ENCODE results near the gene CPSF3. TPM values are rescaled to one million over a fixed set of nuclear protein-coding genes. Genes with fewer than 3 reads are reported as not detected.

The CPSF3 gene
- total RNA-seq, 1 donor from 2014 or later = 56.8 TPM

GRCh38 chr2:9518163-9518562 lies 94.7 kb downstream of the CPSF3 start:
- DNase-seq (ENCODE audit: low spot score) = no peak

DNA sequence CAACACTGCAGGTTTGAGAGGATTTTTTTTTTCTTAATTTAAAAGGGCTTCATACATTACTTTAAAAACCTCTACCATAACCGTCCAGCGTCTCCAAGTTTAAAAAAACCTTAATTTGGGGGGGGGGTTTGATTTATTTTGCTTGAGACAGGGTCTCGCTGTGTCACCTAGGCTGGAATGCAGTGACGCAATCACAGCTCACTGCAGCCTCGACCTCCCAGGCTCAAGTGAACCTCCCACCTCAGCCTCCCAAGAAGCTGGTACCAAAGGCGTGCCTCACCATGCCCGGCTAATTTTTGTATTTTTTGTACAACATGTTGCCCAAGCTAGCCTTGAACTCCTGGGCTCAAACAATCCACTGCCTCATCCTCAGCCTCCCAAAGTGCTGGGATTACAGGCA lies 95.3 kb downstream of the CPSF3 start:
- DNase-seq (ENCODE audit: low spot score) = no peak

DNA sequence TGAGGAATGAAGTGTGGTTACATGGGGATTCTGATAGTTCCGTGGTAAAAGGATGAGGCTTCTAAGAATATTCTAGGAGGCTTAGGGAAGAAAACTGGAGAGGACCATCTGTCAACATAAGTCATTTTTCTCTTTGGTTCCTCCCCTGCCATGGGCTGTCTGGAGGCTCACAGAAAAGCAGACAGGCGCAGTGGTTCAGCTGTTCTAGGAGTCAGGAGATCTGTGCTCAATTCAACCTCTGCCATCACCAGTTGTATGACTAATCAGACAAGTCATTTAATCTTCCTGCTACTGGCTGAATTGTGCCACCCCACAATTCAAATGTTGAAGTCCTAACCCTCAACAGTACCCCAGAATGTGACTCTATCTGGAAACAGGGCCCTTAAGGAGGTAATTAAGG lies 95.8 kb downstream of the CPSF3 start:
- DNase-seq (ENCODE audit: low spot score) = no peak

Other genes with a start within 250 kb of the CPSF3 start
- gene ASAP2, start 216.8 kb upstream of the CPSF3 start, total RNA-seq (ENCODE audit: insufficient read depth, low replicate concordance) = 11.3 TPM
- gene ITGB1BP1, start 126 bp upstream of the CPSF3 start, total RNA-seq (ENCODE audit: insufficient read depth, low replicate concordance) = 57.8 TPM
- gene IAH1, start 50.9 kb downstream of the CPSF3 start, total RNA-seq (ENCODE audit: insufficient read depth, low replicate concordance) = 79.2 TPM
- 25.0 TPM for gene ADAM17, start 132.2 kb downstream of the CPSF3 start, total RNA-seq (ENCODE audit: insufficient read depth, low replicate concordance)
- gene YWHAQ, start 207.3 kb downstream of the CPSF3 start, total RNA-seq (ENCODE audit: insufficient read depth, low replicate concordance) = 129 TPM

Measured in umbilical cord (tissue), 2 donors.